Panc1 (cell line): ENCODE results near the gene ZBTB37. TPM values are rescaled to one million over a fixed set of nuclear protein-coding genes. Genes with fewer than 3 reads are reported as not detected.

Experiments used
- total RNA-seq: library from RNA; stranded (reverse); gene quantifications from one replicate; pipeline ENCODE4 v1.2.1, GENCODE V29; 2021; ENCODE audit not compliant: unreplicated experiment

ZBTB37 gene
- total RNA-seq, 1 experiment from 2014 or later, result 11.6 TPM

Other genes starting within 250 kb of the ZBTB37 start
- not detected for gene TEX50, start 233.0 kb upstream of the ZBTB37 start, total RNA-seq
- gene ANKRD45, start 198.5 kb upstream of the ZBTB37 start, total RNA-seq, result not detected
- gene KLHL20, start 153.4 kb upstream of the ZBTB37 start, total RNA-seq, result 11.4 TPM
- gene DARS2, start 43.7 kb upstream of the ZBTB37 start, total RNA-seq, result 28.8 TPM
- 28.7 TPM for gene CENPL, start 43.5 kb upstream of the ZBTB37 start, total RNA-seq
- 236 TPM for gene GAS5, start 391 bp upstream of the ZBTB37 start, total RNA-seq
- 0.64 TPM for gene SERPINC1, start 48.9 kb downstream of the ZBTB37 start, total RNA-seq
- gene RC3H1, start 154.0 kb downstream of the ZBTB37 start, total RNA-seq, result 21.4 TPM